ENCODE data around the gene ODAD2.
"Not testable (repeated sequence)": the region's sequence is repeated elsewhere in the genome, so short reads cannot be mapped to it uniquely, and the experiment has no call there.

Gene ODAD2, protein sequence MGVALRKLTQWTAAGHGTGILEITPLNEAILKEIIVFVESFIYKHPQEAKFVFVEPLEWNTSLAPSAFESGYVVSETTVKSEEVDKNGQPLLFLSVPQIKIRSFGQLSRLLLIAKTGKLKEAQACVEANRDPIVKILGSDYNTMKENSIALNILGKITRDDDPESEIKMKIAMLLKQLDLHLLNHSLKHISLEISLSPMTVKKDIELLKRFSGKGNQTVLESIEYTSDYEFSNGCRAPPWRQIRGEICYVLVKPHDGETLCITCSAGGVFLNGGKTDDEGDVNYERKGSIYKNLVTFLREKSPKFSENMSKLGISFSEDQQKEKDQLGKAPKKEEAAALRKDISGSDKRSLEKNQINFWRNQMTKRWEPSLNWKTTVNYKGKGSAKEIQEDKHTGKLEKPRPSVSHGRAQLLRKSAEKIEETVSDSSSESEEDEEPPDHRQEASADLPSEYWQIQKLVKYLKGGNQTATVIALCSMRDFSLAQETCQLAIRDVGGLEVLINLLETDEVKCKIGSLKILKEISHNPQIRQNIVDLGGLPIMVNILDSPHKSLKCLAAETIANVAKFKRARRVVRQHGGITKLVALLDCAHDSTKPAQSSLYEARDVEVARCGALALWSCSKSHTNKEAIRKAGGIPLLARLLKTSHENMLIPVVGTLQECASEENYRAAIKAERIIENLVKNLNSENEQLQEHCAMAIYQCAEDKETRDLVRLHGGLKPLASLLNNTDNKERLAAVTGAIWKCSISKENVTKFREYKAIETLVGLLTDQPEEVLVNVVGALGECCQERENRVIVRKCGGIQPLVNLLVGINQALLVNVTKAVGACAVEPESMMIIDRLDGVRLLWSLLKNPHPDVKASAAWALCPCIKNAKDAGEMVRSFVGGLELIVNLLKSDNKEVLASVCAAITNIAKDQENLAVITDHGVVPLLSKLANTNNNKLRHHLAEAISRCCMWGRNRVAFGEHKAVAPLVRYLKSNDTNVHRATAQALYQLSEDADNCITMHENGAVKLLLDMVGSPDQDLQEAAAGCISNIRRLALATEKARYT

DNA sequence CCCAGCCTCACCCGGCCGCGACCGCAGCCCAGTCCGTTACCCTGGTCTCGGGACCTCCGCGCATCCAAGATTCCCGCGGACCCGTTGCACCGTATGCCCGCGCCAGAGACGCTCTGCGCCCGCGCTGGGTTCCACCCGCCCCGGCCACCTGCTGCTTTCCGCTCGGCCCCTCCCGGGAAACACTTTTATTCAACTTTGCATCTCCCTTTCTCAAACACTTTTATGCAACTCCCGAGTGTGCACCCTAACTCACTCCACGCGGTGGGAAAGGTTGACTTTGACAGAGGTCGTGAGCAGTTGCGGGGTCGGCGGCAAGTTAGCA is at the start of gene ODAD2:
ODAD2 (minus strand) TSS at position 126 of the 322 bp plus-strand sequence. CDS start 3,937 bp downstream, outside the sequence.
- DNase-seq = no peak

DNA sequence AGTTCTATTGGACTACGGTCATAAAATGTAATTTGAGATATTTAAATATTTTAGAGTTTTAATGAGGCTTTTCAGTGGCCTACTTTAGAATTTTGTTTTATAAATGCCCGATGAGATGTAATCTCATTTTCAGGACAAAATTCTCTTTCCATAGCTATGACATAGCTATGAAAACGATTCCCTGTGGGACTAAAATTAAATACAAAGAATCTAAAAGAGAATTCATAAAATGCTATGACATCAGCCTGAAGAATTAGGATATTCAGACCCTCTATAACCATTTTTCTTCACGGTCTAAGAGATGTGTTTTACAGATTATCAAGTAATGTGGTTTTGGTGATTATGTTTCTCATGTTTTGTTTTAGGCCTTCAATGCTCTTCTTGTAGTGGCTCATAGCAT is 48.2 kb upstream of the ODAD2 start:
- DNase-seq = no peak

DNA sequence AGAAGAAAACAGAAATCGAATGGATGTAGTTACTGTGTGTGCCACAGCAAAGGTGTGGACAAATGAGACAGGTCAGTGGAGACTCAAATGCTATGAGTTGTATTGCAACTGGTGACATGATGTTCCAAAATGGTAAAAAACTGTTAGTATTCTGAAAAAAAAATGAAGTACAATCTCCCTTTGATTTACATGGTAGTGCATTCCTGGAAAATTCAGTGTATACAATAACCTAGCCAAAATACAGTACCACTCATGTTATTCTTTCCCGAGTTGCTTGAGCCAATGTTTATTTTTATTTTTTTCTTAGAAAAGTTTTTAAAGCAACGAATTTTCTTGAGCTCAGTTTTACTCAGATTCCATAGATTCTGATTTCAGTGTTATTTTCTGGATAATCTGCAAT is 47.7 kb upstream of the ODAD2 start:
- no peak for DNase-seq

DNA sequence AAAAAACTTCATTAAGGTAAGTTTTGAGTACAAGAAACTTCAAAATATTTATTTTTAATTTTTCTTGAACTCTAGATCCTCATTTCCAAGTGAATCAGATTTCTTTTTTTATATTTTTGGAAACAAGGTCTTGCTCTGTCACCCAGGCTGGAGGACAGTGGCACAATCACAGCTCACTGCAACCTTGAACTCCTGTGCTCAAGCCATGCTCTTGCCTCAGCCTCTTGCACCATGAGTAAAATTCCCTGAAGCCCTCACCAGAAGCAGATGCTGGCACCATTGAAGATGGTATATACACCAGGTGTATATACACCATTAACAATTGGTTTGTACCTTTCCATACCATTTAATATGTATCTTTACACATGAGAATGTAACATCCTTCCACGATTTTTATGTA is 45.1 kb upstream of the ODAD2 start:
- no peak for DNase-seq

DNA sequence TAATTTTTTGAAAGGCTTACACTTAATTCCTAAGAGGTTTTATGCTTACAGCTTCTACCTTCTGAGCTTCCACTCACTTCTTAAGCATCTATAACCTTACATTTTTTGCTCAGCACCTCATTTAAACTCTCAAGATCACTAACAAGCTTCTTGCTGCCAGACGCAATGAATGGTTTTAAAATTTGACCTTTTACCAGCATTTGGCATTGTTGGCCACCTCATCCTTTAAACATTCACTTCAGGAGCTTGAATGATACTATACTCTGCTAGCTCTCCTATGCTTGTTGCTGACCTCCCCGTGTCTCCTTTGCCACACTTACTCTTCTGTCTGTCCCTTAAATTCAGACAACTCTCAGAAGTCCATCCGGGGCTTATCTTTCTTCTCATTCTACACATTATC is 37.7 kb upstream of the ODAD2 start:
- DNase-seq = no peak

DNA sequence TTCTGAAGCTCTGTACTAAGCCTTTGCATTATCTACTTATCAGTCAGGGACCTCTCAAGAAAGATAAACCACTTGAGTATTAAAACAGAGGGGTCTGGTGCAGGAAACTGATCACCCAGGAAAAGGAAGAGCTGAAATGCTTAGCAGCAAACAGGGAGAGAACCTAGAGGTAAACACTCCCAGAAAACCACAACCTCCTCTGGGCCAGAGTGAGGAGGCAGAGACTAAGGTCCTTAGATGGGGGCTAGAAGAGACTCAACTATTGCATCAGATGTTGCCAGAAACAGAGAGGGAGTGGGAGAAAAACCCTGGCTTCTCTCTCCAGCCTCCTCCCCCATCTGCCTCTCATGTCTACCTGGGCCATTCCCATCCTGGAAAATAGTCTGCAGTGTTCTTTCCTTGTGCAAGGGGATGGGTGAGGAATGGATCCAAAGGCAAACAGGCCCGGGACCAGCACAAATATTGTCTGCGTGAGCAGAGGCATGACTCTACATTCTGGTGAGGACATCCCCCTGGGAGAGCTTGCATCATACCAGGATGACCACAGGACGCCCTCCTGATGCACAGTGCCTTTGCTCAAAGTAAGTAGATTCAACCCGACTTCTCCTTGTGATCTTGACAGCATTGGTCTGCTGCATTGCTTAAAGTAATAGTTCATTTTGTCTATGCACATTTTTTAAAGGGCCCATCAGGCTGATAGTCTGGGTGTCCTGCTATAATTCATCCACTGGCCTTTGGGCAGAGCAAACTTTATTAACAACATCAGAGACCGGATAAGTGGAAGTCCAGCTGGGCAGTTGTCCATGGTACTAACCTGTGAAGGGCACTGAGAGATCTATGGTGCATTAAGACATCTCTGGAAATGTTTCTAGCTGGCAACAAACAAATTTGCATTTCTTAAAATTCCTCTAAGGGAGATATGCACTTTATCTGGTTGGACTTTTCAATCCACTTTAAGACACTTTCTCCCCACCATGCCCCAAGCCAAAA is 22.4 kb upstream of the ODAD2 start:
- DNase-seq = no peak

DNA sequence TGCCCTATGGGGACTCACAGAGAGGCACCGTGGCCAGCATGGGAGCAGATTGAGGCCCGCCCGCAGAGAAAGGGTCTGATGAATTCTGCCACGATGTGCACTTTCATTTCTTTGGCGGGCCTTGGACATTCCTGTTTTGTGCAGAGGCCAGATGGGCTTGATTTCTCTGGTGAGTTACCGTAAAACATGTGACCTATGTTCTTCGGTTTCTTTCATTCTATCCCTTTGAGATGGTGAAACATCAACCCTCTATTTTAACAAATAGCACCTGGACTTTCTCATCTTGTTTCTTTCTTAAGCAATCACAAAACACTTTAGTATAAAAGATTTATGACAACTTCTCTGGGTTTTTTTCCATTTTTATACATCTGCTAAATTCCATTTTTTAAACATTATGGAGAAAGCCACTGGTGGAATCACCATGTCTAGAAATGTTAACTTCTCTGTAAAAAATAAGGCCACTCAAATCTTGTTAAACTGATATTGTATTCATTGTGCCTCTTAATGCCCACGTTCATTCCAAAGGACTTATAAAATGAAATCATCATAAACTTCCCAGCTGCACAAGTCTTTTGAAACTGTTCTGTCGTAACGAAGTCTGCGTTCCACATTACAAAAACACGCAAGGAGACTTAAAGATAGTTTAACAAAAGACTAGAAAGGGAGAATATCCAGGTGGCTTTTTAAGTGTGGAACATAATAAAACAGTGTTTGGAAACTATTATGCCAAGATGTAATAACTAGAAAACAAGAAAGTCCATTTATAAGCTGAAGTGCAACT is 21.4 kb upstream of the ODAD2 start:
- DNase-seq = no peak

DNA sequence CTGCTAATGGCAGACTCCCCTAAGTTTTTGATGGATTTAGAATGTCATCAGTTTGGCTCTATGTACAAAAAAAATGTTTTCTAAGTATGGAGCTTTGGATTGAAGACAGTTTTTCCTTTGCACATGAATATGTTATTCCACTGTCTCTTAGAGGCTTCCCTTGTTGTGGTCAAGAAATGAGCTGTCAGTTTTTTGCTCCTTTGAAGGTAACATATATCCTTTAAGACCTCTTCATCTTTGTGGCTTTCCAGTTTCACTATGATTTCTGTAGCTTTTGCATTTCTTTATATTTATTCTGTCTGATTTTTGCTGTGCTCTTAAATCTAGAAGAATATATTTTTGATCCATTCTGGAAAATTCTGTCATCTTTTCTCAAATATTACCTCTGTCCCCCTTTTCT is 15.8 kb upstream of the ODAD2 start:
- no peak for DNase-seq

DNA sequence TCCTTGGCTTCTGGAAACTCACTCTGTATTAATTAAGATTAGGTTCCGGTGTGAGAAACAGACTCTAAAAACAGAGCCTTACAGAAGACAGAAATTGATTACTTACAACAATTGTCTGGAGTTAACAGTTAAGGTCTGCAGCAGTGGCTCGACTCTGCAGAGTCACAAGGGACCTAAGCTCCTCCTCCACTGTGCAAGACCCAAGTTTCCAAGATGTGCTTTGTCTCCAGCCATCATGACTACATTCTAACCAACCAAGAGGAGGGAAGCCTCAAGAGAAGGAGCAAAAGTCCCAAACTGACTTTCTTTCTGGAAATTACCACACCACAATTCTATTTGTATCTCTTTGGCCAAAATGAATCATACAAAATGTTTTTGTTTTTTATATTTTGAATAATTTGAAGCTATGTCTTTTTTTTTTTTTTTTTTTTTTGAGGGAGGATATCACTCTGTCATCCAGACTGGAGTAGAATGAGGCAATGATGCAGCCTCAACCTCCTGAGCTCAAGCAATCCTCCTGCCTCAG is 14.2 kb upstream of the ODAD2 start:
- DNase-seq = no peak

DNA sequence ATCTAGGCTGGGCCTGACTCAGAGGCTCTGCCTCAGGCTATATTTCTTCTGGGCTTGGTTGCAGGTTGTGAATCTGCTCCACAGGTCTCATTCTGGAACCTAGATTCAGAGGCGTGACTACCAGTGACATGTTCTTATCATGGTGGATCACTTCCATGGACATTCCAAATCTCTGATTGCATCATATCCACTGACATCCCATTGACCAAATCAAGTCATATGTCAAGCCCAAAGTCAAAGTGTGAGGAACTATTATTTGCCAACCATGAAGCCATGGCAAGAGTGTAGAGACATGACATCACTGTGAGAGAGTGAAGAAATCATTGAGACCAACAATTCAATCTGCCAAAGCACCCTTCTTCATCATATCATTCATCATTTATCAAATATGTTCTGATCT is 11.9 kb upstream of the ODAD2 start:
- no peak for DNase-seq

DNA sequence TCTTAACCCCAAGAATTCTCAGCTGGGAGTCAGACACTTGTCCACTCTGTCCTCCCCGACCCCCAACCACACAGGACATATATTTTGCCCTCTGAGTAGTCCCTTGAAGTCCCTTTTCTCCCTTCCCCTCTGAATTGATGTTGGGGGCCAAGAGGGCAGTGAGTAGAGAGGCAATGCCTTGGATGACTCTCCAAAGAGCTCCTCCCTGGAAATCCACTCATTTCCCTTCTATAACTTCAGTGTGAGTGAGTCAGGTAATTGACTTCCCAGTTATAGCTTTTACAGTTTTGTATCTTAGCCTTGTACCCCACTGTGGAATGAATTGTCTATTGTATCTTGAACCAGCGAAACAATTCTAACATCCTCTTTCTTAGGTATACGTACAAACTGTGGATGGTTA is 9.2 kb upstream of the ODAD2 start:
- no peak for DNase-seq

DNA sequence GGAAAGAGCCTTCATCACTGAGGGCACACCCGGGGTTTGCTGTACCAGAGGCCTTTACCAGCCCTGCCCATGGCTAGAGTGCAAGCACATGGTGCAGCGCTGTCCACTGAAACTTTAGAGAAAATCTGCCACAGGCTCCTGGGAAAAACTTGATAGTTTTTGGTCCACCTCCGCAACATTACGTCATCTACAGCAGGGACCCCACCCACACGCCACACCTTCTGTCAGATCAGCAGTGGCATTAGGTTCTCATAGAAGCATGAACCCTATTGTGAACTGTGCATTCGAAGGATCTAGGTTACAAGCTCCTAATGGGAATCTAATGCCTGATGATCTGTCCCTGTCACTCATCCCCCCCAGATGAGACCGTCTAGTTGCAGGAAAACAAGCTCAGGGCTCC is 2.5 kb upstream of the ODAD2 start:
- no peak for DNase-seq

DNA sequence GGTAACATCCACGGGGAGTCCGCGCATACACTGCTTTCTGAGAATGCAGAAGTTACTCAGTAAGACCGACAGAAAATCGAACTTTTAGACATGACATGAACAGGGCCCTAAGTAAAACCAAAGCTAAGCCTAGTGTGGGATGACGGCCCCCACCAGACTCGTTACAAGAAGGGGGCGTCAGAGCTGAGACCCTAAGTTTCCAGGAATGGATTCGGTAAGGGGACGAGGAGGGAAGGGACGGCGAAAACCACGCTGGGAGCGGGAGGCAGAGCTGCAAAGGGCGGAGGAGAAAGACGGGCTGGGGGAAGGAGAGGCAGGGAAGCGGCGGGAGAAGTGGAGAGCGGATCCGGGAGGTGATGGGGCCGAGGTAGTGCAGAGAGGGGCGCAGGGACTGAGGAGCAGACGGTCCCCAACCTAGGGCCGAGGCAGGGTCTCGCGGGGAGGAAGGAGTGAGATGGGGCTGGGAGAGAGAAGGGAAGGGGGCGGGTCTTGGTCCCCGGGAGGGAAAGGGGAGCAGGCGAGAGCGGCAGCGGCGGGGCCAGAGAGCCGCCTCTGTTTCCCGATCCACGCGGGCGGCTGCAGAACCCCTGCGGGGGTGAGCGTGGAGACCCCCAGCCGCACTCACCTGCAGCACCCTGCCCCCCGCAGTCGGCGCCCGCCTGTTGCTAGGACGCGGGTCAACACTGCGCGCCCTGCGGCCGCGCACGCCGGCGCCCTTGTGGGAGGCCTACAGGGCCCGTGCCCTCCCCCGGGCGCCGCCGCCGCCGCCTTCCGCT is 513 bp downstream of the ODAD2 start:
- DNase-seq = no peak

DNA sequence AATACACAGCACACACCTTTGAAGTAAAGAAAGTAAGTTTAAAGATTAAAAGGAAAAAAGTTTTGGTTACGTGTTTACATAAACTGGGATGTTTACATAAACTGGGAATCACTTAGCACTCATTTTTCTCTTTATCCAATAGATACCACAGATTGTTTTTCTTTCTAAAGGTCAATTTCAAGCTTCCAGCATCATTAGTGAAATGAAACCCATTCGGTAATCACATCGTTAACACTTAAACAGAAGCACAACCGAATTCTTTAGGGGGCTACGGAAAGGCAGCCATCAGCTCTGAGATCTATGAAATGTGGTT is 1.1 kb downstream of the ODAD2 start:
- DNase-seq = no peak

DNA sequence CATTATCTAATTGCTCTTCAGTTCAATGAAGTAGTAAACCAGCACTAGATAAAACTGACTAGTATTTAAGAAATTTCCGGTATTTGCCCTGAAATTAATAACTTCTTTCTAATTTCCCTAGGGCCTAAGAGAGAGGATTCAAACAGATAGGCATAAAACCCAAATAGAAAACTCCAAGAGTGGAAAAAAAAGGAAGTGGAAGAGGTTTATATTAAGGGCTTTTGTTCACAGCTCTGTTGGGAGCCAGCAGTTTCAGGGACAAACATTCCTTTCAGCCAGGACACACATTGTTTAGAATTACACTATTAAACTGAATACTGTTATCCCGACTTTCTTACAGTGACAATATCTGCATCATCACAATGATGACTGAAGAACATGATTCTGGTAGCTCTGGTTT is 3.6 kb downstream of the ODAD2 start:
- DNase-seq = no peak

DNA sequence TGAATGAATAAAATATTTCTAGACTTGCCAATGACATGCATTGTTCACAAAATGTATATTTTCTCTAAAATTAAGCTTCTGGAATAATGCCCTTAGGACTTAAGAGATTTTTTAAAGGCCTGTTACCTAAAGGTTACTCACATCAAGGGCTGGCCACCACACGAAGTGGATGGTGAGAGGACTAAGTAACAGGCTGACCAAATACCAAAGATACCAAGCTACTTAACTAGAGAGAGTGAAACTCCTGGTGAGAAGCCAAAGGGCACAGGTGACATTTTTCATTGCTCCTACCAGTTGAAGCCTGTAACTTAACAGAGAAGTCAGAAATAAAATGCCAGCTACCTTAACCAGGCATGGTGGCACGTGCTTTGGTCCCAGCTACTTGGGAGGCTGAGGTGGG is 9.5 kb downstream of the ODAD2 start:
- not testable (repeated sequence) for DNase-seq

DNA sequence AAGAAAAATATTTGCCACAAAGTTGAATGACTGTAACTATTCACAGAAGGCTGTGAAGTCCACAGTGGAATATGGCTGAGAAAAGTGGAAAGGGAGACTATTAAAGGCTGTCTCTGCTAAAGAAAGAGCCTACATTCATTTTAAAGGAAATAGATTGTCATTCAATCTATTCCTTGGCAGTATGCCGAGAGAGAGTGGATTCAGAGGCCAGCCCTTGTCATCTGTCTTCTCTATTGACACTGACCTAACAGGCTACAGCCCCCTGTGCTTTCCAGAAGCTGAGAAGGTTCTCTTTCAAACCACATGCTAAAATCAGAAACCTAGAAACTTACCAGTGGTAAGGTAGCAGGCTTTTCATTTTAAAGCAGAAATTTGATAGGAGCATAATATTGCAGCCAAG is 12.1 kb downstream of the ODAD2 start:
- DNase-seq = no peak

DNA sequence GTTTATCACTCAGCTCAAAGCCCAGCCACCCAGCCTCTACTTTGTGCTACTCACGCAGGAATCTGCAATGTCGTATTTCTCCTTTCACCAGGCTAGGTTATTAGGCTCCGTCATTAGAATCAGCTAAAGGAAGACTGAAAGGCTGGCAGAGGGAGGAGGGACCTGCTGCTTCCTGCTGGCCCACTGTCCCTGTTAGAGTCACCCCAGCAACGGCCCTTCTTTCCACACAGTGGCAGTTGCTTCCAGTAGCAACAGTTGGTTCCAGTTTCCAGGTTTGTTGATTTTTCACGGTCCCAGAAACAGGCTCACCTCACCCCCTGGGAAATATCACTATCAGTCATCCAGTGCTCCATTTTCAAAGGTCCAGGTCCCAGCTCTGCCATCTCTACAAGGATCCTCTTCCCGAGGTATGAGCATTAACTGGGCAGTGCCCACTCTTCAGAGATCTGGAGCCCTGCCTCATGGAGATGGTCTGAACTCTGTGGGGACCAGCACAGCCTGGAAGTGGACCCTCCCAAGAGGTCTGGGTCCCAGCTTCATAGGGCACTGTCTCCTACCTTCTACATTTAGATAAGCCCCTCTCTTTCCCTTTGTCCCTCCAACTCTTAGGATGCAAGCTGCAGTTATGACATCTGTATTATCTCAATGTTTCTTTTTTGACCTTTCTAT is 15.9 kb downstream of the ODAD2 start:
- DNase-seq = no peak

DNA sequence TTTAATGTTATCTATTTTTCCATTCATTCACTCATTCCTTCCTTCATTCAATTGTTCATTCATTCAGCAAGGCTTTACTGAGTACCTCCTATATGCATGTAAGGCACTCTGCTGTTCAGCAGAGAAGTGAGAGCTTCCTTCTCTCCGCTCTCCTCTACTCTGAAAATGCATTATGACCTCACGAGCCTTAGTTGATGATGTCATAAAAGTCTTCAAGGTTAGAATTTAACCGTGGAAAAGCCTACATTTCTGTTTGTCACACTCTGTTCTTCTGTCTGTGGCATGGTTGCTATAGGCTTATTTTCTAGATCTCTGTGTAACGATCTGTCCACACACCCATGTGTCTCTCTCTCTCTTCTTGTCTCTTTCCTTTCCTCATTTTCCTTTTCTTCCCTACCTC is 17.1 kb downstream of the ODAD2 start:
- DNase-seq = no peak

DNA sequence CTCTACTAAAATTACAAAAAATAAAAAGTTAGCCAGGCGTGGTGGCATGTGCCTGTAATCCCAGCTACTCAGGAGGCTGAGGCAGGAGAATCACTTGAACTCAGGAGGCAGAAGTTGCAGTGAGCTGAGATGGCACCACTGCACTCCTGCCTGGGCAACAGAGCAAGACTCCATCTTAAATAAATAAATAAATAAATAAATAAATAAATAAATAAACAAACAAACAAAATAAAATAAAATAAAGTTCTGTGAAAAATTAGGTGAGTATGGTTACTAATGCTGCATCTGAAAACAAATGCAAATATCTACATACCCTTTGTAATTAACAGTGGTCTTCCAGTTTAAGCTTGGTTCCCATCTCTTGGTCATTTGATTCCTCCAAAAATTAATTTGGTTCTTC is 28.1 kb downstream of the ODAD2 start:
- DNase-seq = not testable (repeated sequence)
